Activated CD4-positive, CD25-positive, alpha-beta regulatory T cell treated with anti-CD3 and anti-CD28 coated beads, Interleukin-2, amount 50 U/mL, for 16 hours (primary cell): Measurements from ENCODE around the gene NPTX2.

Experiments used
- DNase-seq: peaks from one replicate; pipeline ENCODE4 v3.0.0-alpha.2; 2020; ENCODE audit warnings: low read depth, low spot score

Gene NPTX2

GRCh38 chr7:98653601-98654310 lies 36.7 kb downstream of the NPTX2 start:
- no peak for DNase-seq

GRCh38 chr7:98654524-98655272 lies 37.6 kb downstream of the NPTX2 start:
- no peak for DNase-seq

GRCh38 chr7:98655611-98656010 lies 38.5 kb downstream of the NPTX2 start:
- no peak for DNase-seq

GRCh38 chr7:98656899-98657298 lies 39.8 kb downstream of the NPTX2 start:
- DNase-seq: no peak

GRCh38 chr7:98657736-98658135 lies 40.7 kb downstream of the NPTX2 start:
- DNase-seq: no peak

GRCh38 chr7:98659756-98660155 lies 42.7 kb downstream of the NPTX2 start:
- no peak for DNase-seq

- DNase-seq: no peak
Observed at GRCh38 chr7:98661607-98662006, 44.5 kb downstream of the NPTX2 start.

GRCh38 chr7:98662289-98662688 lies 45.2 kb downstream of the NPTX2 start:
- DNase-seq: no peak

GRCh38 chr7:98664882-98665281 lies 47.8 kb downstream of the NPTX2 start:
- no peak for DNase-seq

GRCh38 chr7:98668255-98668654 lies 51.2 kb downstream of the NPTX2 start:
- DNase-seq: no peak

GRCh38 chr7:98669329-98670000 lies 52.4 kb downstream of the NPTX2 start:
- DNase-seq: no peak

GRCh38 chr7:98670186-98670585 lies 53.1 kb downstream of the NPTX2 start:
- no peak for DNase-seq

- no peak for DNase-seq
Observed at GRCh38 chr7:98671733-98672331, 54.7 kb downstream of the NPTX2 start.

- DNase-seq: no peak
Observed at GRCh38 chr7:98674461-98674860, 57.4 kb downstream of the NPTX2 start.

- no peak for DNase-seq
Observed at GRCh38 chr7:98674881-98675280, 57.8 kb downstream of the NPTX2 start.

GRCh38 chr7:98678215-98678614 lies 61.1 kb downstream of the NPTX2 start:
- no peak for DNase-seq
